Ishikawa (cell line): ENCODE measurements around the gene SERPINE2.

ENCODE experiments used
- EP300 ChIP-seq: IDR thresholded peaks from 2 replicates; pipeline ENCODE4 v1.6.1; 2012; ENCODE audit warnings: borderline replicate concordance
- TAF1 ChIP-seq: IDR thresholded peaks from 2 replicates; pipeline ENCODE4 v1.6.1; 2012; ENCODE audit warnings: low read depth, mild to moderate bottlenecking
- TF ChIP-seq, protein P1 (sequence below): IDR thresholded peaks from 2 replicates; pipeline ENCODE4 v1.6.1; 2012; ENCODE audit warnings: low read depth, mild to moderate bottlenecking

DNA sequence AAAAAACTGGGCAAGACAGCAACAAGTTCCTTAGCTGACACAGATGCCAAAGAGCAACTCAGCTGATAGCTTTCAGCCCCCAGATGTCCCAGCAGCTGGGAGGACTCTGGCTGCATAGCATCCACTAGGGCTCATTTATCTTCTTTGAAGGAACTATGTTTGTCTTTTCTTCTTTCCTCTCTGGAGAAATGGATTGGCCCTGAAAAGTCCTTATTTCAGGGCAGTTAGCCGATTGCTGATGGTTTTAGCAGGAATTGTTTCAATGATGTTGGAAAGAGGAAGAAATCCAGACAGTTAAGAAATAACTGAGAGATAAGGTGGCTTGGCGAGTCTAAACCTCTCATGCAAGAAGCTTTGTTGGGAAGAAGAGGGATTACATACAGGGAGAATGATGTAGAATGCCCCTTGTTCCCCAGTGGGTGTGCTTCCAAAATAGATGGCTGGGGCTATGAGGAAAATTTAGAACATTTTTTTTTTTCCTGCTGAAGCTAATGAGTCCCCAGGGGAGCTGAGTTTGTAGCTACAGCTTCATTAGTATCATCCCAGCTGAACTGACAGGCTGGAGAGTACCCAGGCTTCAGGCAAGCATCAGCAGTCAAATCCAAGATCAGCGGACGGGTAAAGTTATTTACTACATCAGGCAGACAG lies 33.6 kb upstream of the SERPINE2 start:
- TF ChIP-seq EP300 (no peak), TAF1 (no peak)
- TF ChIP-seq, protein P1, sequence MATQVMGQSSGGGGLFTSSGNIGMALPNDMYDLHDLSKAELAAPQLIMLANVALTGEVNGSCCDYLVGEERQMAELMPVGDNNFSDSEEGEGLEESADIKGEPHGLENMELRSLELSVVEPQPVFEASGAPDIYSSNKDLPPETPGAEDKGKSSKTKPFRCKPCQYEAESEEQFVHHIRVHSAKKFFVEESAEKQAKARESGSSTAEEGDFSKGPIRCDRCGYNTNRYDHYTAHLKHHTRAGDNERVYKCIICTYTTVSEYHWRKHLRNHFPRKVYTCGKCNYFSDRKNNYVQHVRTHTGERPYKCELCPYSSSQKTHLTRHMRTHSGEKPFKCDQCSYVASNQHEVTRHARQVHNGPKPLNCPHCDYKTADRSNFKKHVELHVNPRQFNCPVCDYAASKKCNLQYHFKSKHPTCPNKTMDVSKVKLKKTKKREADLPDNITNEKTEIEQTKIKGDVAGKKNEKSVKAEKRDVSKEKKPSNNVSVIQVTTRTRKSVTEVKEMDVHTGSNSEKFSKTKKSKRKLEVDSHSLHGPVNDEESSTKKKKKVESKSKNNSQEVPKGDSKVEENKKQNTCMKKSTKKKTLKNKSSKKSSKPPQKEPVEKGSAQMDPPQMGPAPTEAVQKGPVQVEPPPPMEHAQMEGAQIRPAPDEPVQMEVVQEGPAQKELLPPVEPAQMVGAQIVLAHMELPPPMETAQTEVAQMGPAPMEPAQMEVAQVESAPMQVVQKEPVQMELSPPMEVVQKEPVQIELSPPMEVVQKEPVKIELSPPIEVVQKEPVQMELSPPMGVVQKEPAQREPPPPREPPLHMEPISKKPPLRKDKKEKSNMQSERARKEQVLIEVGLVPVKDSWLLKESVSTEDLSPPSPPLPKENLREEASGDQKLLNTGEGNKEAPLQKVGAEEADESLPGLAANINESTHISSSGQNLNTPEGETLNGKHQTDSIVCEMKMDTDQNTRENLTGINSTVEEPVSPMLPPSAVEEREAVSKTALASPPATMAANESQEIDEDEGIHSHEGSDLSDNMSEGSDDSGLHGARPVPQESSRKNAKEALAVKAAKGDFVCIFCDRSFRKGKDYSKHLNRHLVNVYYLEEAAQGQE: no peak
